Measurements from ENCODE around the gene MPV17. TPM values are rescaled to one million over a fixed set of nuclear protein-coding genes. Genes with fewer than 3 reads are reported as not detected.
"Not testable (repeated sequence)": the region's sequence is repeated elsewhere in the genome, so short reads cannot be mapped to it uniquely, and the experiment has no call there.

Gene MPV17
- polyA plus RNA-seq, 1 donor (not counting 4 experiments of a cell fraction or from before 2014, with no cell fraction given), result 125 TPM

GRCh38 chr2:27275211-27276150 is 47.4 kb downstream of the MPV17 start, which contains the start of gene DNAJC5G:
TSS of gene DNAJC5G (plus strand) at chr2:27275433. CDS start at chr2:27276729, 1,296 bp downstream.
- H3K79me2 ChIP-seq (ENCODE audit: control insufficient read depth, insufficient read depth, low read length), result no peaks in the 10 kb centered on the region
- H4K20me1 ChIP-seq (ENCODE audit: control insufficient read depth, extremely low read depth, insufficient read depth, low read length), result no peaks in the 10 kb centered on the region
- H3K4me1 ChIP-seq (ENCODE audit: control insufficient read depth, extremely low read depth, insufficient read depth, low read length), result no peaks in the 10 kb centered on the region
- no peak for TF ChIP-seq CTCF (optimal IDR thresholded peaks at IDR 0.05 in 1 of 3, IDR thresholded peaks at IDR 0.05 in 1 of 3, conservative IDR thresholded peaks at IDR 0.05 in 1 of 3; ENCODE audit: extremely low read depth in 1 of 3, insufficient read depth in 2 of 3, low read length in 3 of 3)
- no peak for TF ChIP-seq EZH2 (IDR thresholded peaks at IDR 0.05; ENCODE audit: low read length)
- no peaks in the 10 kb centered on the region for H3K9me3 ChIP-seq (ENCODE audit: control insufficient read depth, low read depth, low read length)
- no peak within 1 kb of the TSS for H3K4me2 ChIP-seq (ENCODE audit: control insufficient read depth, extremely low read depth, insufficient read depth, low read depth, low read length)
- H3K9me1 ChIP-seq (ENCODE audit: control insufficient read depth, extremely low read depth, insufficient read depth, low read length), result no peaks in the 10 kb centered on the region
- H3K9ac ChIP-seq (ENCODE audit: control insufficient read depth, extremely low read depth, insufficient read depth, low read length), result no peak within 1 kb of the TSS
- H3K36me3 ChIP-seq (ENCODE audit: control insufficient read depth in 2 of 2, extremely low read depth in 1 of 2, insufficient read depth in 2 of 2, low read length in 2 of 2), result no peaks in the 10 kb centered on the region
- FAIRE-seq (no peak), DNase-seq (ENCODE audit: low read depth, low spot score) (no peak)
- no peak within 1 kb of the TSS for H3K4me3 ChIP-seq (ENCODE audit: control insufficient read depth in 2 of 3, extremely low read depth in 1 of 3, insufficient read depth in 2 of 3, low read depth in 1 of 3, low read length in 3 of 3)
- peaks cover 4% of the 10 kb centered on the region for H3K27me3 ChIP-seq (ENCODE audit: control insufficient read depth, extremely low read depth, insufficient read depth, low read length)
- H3K27ac ChIP-seq (ENCODE audit: control insufficient read depth, insufficient read depth, low read length), result no peak within 1 kb of the TSS
- dilution Hi-C loops (cut with MboI; ENCODE audit: extremely low pct_ligation_motif_present, low sequenced_read_pairs), result no loop called here
- no peak within 1 kb of the TSS for H2AFZ ChIP-seq (ENCODE audit: control insufficient read depth, low read length)

- H3K36me3 ChIP-seq (ENCODE audit: control insufficient read depth in 2 of 2, extremely low read depth in 1 of 2, insufficient read depth in 2 of 2, low read length in 2 of 2); H3K79me2 ChIP-seq (ENCODE audit: control insufficient read depth, insufficient read depth, low read length); H3K27me3 ChIP-seq (ENCODE audit: control insufficient read depth, extremely low read depth, insufficient read depth, low read length); H2AFZ ChIP-seq (ENCODE audit: control insufficient read depth, low read length); H3K9me3 ChIP-seq (ENCODE audit: control insufficient read depth, low read depth, low read length); DNase-seq (ENCODE audit: low read depth, low spot score); FAIRE-seq; dilution Hi-C loops (cut with MboI; ENCODE audit: extremely low pct_ligation_motif_present, low sequenced_read_pairs); H3K4me1 ChIP-seq (ENCODE audit: control insufficient read depth, extremely low read depth, insufficient read depth, low read length); H3K4me3 ChIP-seq (ENCODE audit: control insufficient read depth in 2 of 3, extremely low read depth in 1 of 3, insufficient read depth in 2 of 3, low read depth in 1 of 3, low read length in 3 of 3); H3K4me2 ChIP-seq (ENCODE audit: control insufficient read depth, extremely low read depth, insufficient read depth, low read depth, low read length); H3K9me1 ChIP-seq (ENCODE audit: control insufficient read depth, extremely low read depth, insufficient read depth, low read length); H3K27ac ChIP-seq (ENCODE audit: control insufficient read depth, insufficient read depth, low read length); H4K20me1 ChIP-seq (ENCODE audit: control insufficient read depth, extremely low read depth, insufficient read depth, low read length); H3K9ac ChIP-seq (ENCODE audit: control insufficient read depth, extremely low read depth, insufficient read depth, low read length): not testable (repeated sequence)
Observed at GRCh38 chr2:27272537-27273522, 50.1 kb downstream of the MPV17 start.
